ENCODE data around the gene DET1.

DNA sequence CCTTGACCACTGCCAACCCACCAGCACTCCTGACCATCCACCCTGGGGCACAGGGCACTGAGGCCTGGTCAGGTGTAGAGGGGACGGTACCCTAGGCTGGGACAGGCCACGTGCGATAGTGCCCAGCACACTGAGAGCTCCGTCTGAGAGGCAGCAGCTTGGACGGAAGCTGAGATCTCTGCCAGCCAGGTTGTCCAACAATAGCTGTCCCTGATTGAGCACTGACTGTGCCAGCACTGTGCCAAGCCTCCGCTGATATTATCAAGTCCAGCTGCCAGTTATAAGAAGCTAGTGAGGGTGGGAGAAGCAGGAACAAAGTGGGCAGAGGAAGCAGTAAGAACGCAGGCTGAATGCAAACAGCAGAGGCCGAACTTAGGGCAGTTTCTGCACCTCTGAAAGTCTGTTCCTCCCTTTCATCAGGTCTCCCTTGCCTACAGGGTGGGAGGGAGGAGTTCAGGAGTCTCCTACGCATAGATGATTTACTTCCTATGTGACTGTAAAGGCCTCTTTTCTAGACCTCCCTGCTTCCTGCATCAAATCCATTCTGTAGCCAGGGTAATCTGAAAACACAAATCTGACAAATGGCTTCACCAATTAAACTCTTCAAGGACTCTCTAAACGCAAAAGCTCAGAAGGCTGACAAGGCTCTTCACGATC, 49.2 kb downstream of the DET1 start:
- TF ChIP-seq, protein P1, sequence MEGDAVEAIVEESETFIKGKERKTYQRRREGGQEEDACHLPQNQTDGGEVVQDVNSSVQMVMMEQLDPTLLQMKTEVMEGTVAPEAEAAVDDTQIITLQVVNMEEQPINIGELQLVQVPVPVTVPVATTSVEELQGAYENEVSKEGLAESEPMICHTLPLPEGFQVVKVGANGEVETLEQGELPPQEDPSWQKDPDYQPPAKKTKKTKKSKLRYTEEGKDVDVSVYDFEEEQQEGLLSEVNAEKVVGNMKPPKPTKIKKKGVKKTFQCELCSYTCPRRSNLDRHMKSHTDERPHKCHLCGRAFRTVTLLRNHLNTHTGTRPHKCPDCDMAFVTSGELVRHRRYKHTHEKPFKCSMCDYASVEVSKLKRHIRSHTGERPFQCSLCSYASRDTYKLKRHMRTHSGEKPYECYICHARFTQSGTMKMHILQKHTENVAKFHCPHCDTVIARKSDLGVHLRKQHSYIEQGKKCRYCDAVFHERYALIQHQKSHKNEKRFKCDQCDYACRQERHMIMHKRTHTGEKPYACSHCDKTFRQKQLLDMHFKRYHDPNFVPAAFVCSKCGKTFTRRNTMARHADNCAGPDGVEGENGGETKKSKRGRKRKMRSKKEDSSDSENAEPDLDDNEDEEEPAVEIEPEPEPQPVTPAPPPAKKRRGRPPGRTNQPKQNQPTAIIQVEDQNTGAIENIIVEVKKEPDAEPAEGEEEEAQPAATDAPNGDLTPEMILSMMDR (IDR thresholded peaks at IDR 0.05; ENCODE audit: low read depth, low read length) = no peak
- TF ChIP-seq MYC (IDR thresholded peaks at IDR 0.05; ENCODE audit: low read depth, low read length) (no peak), POLR2A (IDR thresholded peaks at IDR 0.05; ENCODE audit: extremely low read depth, insufficient read length) (no peak)

All from NB4 (cell line).